Stimulated activated naive CD4-positive, alpha-beta T cell treated with Interleukin-2 at 50 U/mL for 16 hours (primary cell): ENCODE results near the gene ALPL.

ENCODE experiments used
- DNase-seq: peaks from one replicate; lab custom pipeline; 2025; lab: John Stamatoyannopoulos, UW

The ALPL gene

GRCh38 chr1:21530368-21531016, 21.3 kb downstream of the ALPL start:
- no peak for DNase-seq

GRCh38 chr1:21531241-21531640, 22.0 kb downstream of the ALPL start:
- no peak for DNase-seq

GRCh38 chr1:21532496-21532895, 23.3 kb downstream of the ALPL start:
- DNase-seq = no peak

GRCh38 chr1:21532992-21533534, 23.8 kb downstream of the ALPL start:
- DNase-seq = no peak

- no peak for DNase-seq
These were observed 24.9 kb downstream of the ALPL start for GRCh38 chr1:21534146-21534545.

GRCh38 chr1:21534674-21535378, 25.6 kb downstream of the ALPL start:
- DNase-seq = no peak

GRCh38 chr1:21536218-21536617, 27.0 kb downstream of the ALPL start:
- no peak for DNase-seq

GRCh38 chr1:21537511-21537931, 28.3 kb downstream of the ALPL start:
- DNase-seq = no peak

GRCh38 chr1:21537932-21538630, 28.9 kb downstream of the ALPL start:
- DNase-seq = no peak

GRCh38 chr1:21539933-21540332, 30.7 kb downstream of the ALPL start:
- DNase-seq = no peak

- no peak for DNase-seq
These were observed 32.1 kb downstream of the ALPL start for GRCh38 chr1:21541329-21541728.

GRCh38 chr1:21541835-21542234, 32.6 kb downstream of the ALPL start:
- no peak for DNase-seq

- DNase-seq = no peak
These were observed 34.4 kb downstream of the ALPL start for GRCh38 chr1:21543598-21543997.

GRCh38 chr1:21544095-21544494, 34.9 kb downstream of the ALPL start:
- DNase-seq = no peak

- DNase-seq = no peak
These were observed 37.1 kb downstream of the ALPL start for GRCh38 chr1:21546122-21546825.

GRCh38 chr1:21547876-21548275, 38.7 kb downstream of the ALPL start:
- no peak for DNase-seq

- no peak for DNase-seq
These were observed 40.9 kb downstream of the ALPL start for GRCh38 chr1:21550097-21550496.

GRCh38 chr1:21550866-21551475, 41.7 kb downstream of the ALPL start:
- DNase-seq = no peak

GRCh38 chr1:21552715-21553114, 43.5 kb downstream of the ALPL start:
- no peak for DNase-seq

- no peak for DNase-seq
These were observed 44.1 kb downstream of the ALPL start for GRCh38 chr1:21553116-21553926.
